ENCODE data around the gene EID1.

GRCh38 chr15:48861813-48862431 is 16.0 kb upstream of the EID1 start:
- no peak for TF ChIP-seq EZH2 (IDR thresholded peaks at IDR 0.05; ENCODE audit: borderline replicate concordance)
- peak; percentile 93 for TF ChIP-seq CTCF (IDR thresholded peaks at IDR 0.05; ENCODE audit: poor library complexity)
